RWPE2 (cell line): ENCODE data around the gene ADIPOQ.
"Not testable (repeated sequence)": the region's sequence is repeated elsewhere in the genome, so short reads cannot be mapped to it uniquely, and the experiment has no call there.

Source experiments
- ATAC-seq: fragments of 200-7000 bp; cut with Tn5 transposase; 3 replicates; pipeline ENCODE4 v1.9.1; 2021; ENCODE audit warnings: low read depth
- DNase-seq: peaks from one replicate; pipeline ENCODE4 v3.0.0-alpha.2; 2020; ENCODE audit warnings: low spot score
- H3K27ac ChIP-seq: fragments of 450-650 bp; 2 replicates; pipeline ENCODE4 v1.5.1; 2017; ENCODE audit warnings: mild to moderate bottlenecking; ENCODE audit not compliant: poor library complexity, severe bottlenecking
- H3K27me3 ChIP-seq: fragments of 250-450 bp; sonication (Bioruptor Pico); 2 replicates; pipeline ENCODE4 v1.5.1; 2021; ENCODE audit warnings: mild to moderate bottlenecking, moderate library complexity; ENCODE audit not compliant: insufficient read depth, poor library complexity, severe bottlenecking
- H3K36me3 ChIP-seq: fragments of 250-450 bp; sonication (Bioruptor Pico); 2 replicates; pipeline ENCODE4 v1.5.1; 2020; ENCODE audit warnings: low read depth, mild to moderate bottlenecking, moderate library complexity
- H3K4me1 ChIP-seq: fragments of 250-450 bp; sonication (Bioruptor Pico); 2 replicates; pipeline ENCODE4 v1.5.1; 2021; ENCODE audit warnings: mild to moderate bottlenecking, moderate library complexity; ENCODE audit not compliant: insufficient read depth, poor library complexity, severe bottlenecking
- H3K4me3 ChIP-seq: fragments of 250-450 bp; sonication (Bioruptor Pico); 2 replicates; pipeline ENCODE4 v1.5.1; 2021; ENCODE audit warnings: mild to moderate bottlenecking, moderate library complexity; ENCODE audit not compliant: severe bottlenecking
- H3K9me3 ChIP-seq: fragments of 250-450 bp; sonication (Bioruptor Pico); 2 replicates; pipeline ENCODE4 v1.5.1; 2021; ENCODE audit warnings: mild to moderate bottlenecking, moderate library complexity; ENCODE audit not compliant: severe bottlenecking
- CTCF ChIP-seq: fragments of 450-650 bp; IDR thresholded peaks from one replicate; pipeline ENCODE4 v1.5.1; 2017; ENCODE audit warnings: mild to moderate bottlenecking, moderate library complexity; ENCODE audit not compliant: poor library complexity, severe bottlenecking

ADIPOQ gene

DNA sequence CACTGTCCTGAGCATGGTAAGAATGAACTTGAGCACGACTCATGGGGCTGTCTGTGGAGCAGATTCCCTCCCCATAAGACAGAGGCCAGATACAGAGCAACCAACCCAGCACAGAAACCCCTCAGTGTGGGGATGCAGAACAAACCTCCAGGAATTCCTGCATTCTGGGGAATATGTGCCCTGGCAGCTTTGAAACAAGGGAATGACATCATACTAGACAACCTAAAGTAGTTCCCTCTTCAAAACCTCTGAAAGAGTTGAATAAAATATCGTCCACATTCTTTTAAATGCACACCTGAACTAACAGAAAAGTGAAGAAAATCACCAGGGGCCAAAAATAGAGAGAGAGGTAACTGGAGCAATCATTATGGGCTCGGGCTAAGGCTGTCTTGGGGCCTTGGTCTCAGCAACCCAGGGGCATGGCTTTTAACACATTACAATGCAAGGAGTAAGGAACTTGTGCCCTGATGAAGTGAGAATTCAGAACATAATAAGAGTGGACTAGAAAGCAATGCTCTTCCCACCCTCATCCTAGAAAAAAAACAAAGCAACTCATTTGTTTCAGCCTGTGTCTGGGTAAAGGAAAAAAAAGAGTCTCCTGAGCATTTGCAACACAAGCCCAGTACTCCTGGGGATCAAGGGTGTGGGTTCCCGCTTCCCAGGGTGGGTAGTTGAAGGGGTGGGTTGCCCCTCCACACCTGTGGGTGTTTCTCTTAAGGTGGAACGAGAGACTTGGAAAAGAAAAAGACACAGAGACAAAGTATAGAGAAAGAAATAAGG is 43.9 kb downstream of the ADIPOQ start:
- no peak for DNase-seq
- ATAC-seq = no peak
- H3K36me3 ChIP-seq = no peaks in the 10 kb centered on the region
- H3K9me3 ChIP-seq = peaks cover 3% of the 10 kb centered on the region
- no peaks in the 10 kb centered on the region for H3K27me3 ChIP-seq
- H3K27ac ChIP-seq = no peak overlapping the region
- H3K4me3 ChIP-seq = no peak overlapping the region
- TF ChIP-seq CTCF = no peak
- H3K4me1 ChIP-seq = peaks cover 16% of the 10 kb centered on the region

DNA sequence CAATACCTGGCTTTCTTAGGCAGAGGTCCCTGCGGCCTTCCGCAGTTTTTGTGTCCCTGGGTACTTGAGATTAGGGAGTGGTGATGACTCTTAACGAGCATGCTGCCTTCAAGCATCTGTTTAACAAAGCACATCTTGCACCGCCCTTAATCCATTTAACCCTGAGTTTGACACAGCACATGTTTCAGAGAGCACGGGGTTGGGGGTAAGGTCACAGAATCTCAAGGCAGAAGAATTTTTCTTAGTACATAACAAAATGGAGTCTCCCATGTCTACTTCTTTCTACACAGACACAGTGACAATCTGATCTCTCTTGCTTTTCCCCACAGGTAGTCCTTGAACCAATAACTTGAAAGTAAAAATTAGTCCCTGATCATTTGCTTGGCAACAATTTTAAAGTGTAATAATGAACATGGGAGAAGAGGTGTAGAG is 45.0 kb downstream of the ADIPOQ start:
- ATAC-seq, H3K36me3 ChIP-seq, H3K4me3 ChIP-seq, H3K27ac ChIP-seq, DNase-seq, H3K9me3 ChIP-seq, H3K27me3 ChIP-seq: not testable (repeated sequence)
- H3K4me1 ChIP-seq = peaks cover 13% of the 10 kb centered on the region

DNA sequence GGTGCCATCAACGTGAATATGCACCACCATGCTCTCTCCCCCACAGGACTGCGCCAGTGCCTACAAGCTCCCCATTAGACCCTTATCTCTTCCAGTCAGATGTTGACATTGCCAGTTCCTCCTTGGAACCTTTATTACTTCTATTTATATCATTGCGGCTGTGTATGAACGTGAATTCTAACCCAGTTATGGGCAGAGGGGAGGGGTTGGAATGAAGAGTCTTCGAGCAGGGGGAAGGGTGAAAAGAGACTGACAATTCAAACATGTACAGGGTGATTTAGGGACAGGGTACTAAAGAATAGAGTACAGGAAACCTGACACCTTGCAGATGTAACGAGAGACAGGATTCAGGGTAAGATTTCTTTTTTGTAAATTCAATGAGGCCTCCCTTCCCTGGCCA is 46.1 kb downstream of the ADIPOQ start:
- Histone ChIP-seq H3K4me3 (no peak overlapping the region), H3K36me3 (no peaks in the 10 kb centered on the region), H3K4me1 (peaks cover 2% of the 10 kb centered on the region), H3K9me3 (peaks cover 3% of the 10 kb centered on the region), H3K27me3 (no peaks in the 10 kb centered on the region), H3K27ac (no peak overlapping the region)
- TF ChIP-seq CTCF = no peak
- no peak for DNase-seq
- 0 out of 3 replicates have a peak, but pooled peaks have one; percentile 23 for ATAC-seq

DNA sequence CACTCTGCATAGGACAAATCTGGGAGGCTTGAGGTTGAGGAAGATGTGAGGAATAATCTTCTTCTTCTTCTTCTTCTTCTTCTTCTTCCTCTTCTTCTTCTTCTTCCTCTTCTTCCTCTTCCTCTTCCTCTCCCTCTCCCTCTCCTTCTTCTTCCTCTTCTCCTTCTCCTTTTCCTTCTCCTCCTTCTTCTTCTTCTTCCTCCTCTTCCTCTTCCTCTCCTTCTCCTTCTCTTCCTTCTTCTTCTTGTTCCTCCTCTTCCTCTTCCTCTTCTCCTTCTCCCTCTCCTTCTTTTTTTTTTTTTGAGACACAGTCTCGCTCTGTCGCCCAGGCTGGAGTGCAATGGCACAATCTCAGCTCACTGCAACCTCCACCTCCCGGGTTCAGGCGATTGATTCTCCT is 47.2 kb downstream of the ADIPOQ start:
- not testable (repeated sequence) for H3K27ac ChIP-seq, H3K9me3 ChIP-seq, H3K36me3 ChIP-seq, H3K27me3 ChIP-seq, H3K4me1 ChIP-seq, DNase-seq, H3K4me3 ChIP-seq, ATAC-seq

DNA sequence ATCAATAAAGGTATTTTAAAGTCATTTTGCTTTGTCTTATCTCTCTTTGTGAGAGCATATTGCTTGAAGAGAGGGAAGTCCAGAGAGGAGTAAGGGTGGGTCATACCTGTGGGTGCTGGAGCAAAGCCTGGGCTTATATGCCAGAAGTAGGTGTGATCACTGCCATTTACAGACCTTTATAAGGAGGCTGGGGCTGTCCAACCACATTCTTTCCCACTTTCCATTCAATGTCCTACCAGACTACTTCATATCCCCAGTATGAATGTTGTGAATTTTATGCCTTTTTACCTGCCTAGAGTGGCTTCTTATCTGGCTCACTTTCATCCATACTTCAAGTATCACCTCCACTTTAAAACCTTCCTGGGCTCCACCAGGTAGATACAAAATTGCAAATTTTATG is 48.4 kb downstream of the ADIPOQ start:
- no peaks in the 10 kb centered on the region for H3K27me3 ChIP-seq
- TF ChIP-seq CTCF = no peak
- no peaks in the 10 kb centered on the region for H3K4me1 ChIP-seq
- H3K36me3 ChIP-seq = no peaks in the 10 kb centered on the region
- peaks cover 3% of the 10 kb centered on the region for H3K9me3 ChIP-seq
- H3K4me3 ChIP-seq = no peak overlapping the region
- DNase-seq = no peak
- no peak for ATAC-seq
- no peak overlapping the region for H3K27ac ChIP-seq

GRCh38 chr3:186893071-186893470 is 50.6 kb downstream of the ADIPOQ start:
- H3K9me3 ChIP-seq, H3K27me3 ChIP-seq, ATAC-seq, H3K27ac ChIP-seq, H3K36me3 ChIP-seq, DNase-seq, H3K4me1 ChIP-seq, H3K4me3 ChIP-seq: not testable (repeated sequence)
